ENCODE data around the gene HOXC13.

HOXC13 gene

DNA sequence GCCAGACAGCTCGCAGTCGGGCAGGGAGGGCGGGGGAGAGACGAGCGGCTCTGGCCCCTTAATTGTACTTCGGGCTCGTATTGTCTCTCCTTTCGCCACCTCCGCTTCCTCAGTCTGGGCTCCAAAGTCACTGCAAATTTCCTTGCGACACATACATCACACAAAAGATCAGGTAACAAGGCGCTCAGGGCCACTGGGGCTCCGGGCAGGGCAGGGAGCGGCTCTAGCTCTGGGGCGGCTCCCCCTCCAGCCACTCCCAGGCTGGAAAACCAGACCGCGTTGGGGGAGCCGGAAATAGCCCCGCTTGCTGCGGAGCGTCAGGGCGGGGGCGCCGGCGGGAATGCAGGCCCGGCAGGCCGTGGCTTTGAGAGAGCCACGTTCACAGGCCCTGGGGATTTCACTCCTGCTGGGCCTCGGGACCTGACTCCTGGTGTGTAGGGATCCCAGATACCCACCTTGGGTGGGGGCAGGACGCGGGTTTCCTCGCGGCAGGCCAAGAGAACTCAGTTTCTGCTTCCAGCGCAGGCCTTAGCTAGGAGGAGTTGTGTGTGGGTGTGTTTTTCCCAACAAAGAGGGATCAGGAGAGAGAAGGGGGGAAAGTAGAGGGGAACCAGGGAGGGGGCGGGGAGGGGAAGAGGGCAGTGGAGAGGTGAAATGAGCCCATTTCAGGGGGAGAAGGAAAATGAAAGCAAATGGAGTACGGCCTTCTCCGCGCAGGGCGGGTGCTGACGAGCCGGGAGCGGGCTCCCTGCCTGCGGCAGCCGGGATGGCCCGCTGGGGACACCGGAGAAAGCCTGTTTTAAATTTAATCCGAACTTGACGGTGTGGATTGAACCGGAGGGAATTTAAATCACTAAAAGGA lies 57.0 kb downstream of the HOXC13 start:
- no peak for DNase-seq (ENCODE audit: low read depth)
